Activated CD4-positive, CD25-positive, alpha-beta regulatory T cell treated with anti-CD3 and anti-CD28 coated beads, Interleukin-2, amount 50 U/mL, for 72 hours (primary cell): ENCODE results near the gene C6orf15.

Experiments
- DNase-seq: peaks from one replicate; pipeline ENCODE4 v3.0.0; 2021

The C6orf15 gene

GRCh38 chr6:31065556-31065955 is 46.8 kb downstream of the C6orf15 start:
- no peak for DNase-seq

GRCh38 chr6:31063906-31064435 is 48.4 kb downstream of the C6orf15 start:
- no peak for DNase-seq
